GM12891 (cell line): Measurements from ENCODE around the gene PPARA.
"Not testable (repeated sequence)": the region's sequence is repeated elsewhere in the genome, so short reads cannot be mapped to it uniquely, and the experiment has no call there.

Source experiments
- DNase-seq: peaks from one replicate; pipeline ENCODE4 v3.0.0; 2011; ENCODE audit warnings: low spot score; ENCODE audit not compliant: insufficient read length
- FAIRE-seq: peaks from 2 replicates; lab custom pipeline; 2011; peaks lifted over from hg19 to GRCh38; lab: Jason Lieb, UNC
- PAX5 ChIP-seq: IDR thresholded peaks from 2 replicates; pipeline ENCODE4 v1.6.1; 2011; ENCODE audit warnings: low read length, moderate library complexity, mild to moderate bottlenecking; ENCODE audit not compliant: insufficient read depth, severe bottlenecking
- POLR2A ChIP-seq: IDR thresholded peaks from 2 replicates; pipeline ENCODE4 v1.6.1; 2011; ENCODE audit warnings: low read depth, low read length, control low read depth
- POLR2AphosphoS5 ChIP-seq: IDR thresholded peaks from 2 replicates; pipeline ENCODE4 v1.6.1; 2011; ENCODE audit warnings: low read depth, low read length, control low read depth
- POU2F2 ChIP-seq: IDR thresholded peaks from 2 replicates; pipeline ENCODE4 v1.6.1; 2011; ENCODE audit warnings: low read depth, mild to moderate bottlenecking, control low read depth, low read length, moderate library complexity
- SPI1 ChIP-seq: IDR thresholded peaks from 2 replicates; pipeline ENCODE4 v1.6.1; 2011; ENCODE audit warnings: low read depth, low read length, control low read depth
- TAF1 ChIP-seq: IDR thresholded peaks from 2 replicates; pipeline ENCODE4 v1.6.1; 2011; ENCODE audit warnings: low read depth, low read length, control low read depth

The PPARA gene

GRCh38 chr22:46126853-46127385, 23.4 kb upstream of the PPARA start:
- DNase-seq (no peak), FAIRE-seq (no peak)
- no peak for TF ChIP-seq POLR2AphosphoS5
- no peak for TF ChIP-seq TAF1
- TF ChIP-seq POLR2A = no peak
- no peak for TF ChIP-seq SPI1
- no peak for TF ChIP-seq POU2F2
- TF ChIP-seq PAX5 = no peak

GRCh38 chr22:46127556-46127955, 22.8 kb upstream of the PPARA start:
- TF ChIP-seq POLR2A = no peak
- no peak for TF ChIP-seq PAX5
- no peak for TF ChIP-seq TAF1
- TF ChIP-seq SPI1 = no peak
- TF ChIP-seq POLR2AphosphoS5 = no peak
- TF ChIP-seq POU2F2 = no peak
- no peak for FAIRE-seq

GRCh38 chr22:46128606-46129005, 21.7 kb upstream of the PPARA start:
- no peak for FAIRE-seq
- no peak for DNase-seq
- TF ChIP-seq POLR2AphosphoS5 (no peak), POU2F2 (no peak), TAF1 (no peak), SPI1 (no peak), POLR2A (no peak), PAX5 (no peak)

More at GRCh38 chr22:46127556-46127955, 22.8 kb upstream of the PPARA start:
- DNase-seq = no peak

GRCh38 chr22:46129390-46130041, 20.8 kb upstream of the PPARA start:
- FAIRE-seq = peak; percentile 90
- peak; percentile 70 for DNase-seq

GRCh38 chr22:46131151-46131587, 19.2 kb upstream of the PPARA start:
- DNase-seq = no peak
- TF ChIP-seq POLR2A (no peak), POLR2AphosphoS5 (no peak), TAF1 (no peak), SPI1 (no peak)
- FAIRE-seq = no peak

More at GRCh38 chr22:46129390-46130041, 20.8 kb upstream of the PPARA start:
- TF ChIP-seq POLR2A (no peak), SPI1 (peak; percentile 89)

GRCh38 chr22:46132193-46132829, 18.0 kb upstream of the PPARA start:
- not testable (repeated sequence) for DNase-seq, FAIRE-seq

GRCh38 chr22:46132830-46133587, 17.3 kb upstream of the PPARA start:
- no peak for TF ChIP-seq PAX5
- TF ChIP-seq POU2F2 = no peak
- no peak for TF ChIP-seq POLR2A
- TF ChIP-seq POLR2AphosphoS5 = no peak
- TF ChIP-seq TAF1 = no peak
- TF ChIP-seq SPI1 = no peak
- no peak for DNase-seq
- FAIRE-seq = no peak

- TF ChIP-seq POLR2AphosphoS5 = no peak
- no peak for TF ChIP-seq PAX5
- no peak for TF ChIP-seq POU2F2
- no peak for TF ChIP-seq SPI1
- no peak for TF ChIP-seq POLR2A
- TF ChIP-seq TAF1 = no peak
- DNase-seq (no peak), FAIRE-seq (no peak)
Observed at GRCh38 chr22:46133588-46133855, 16.8 kb upstream of the PPARA start.

GRCh38 chr22:46134111-46134705, 16.1 kb upstream of the PPARA start:
- DNase-seq (no peak), FAIRE-seq (no peak)
- TF ChIP-seq POLR2A (no peak), PAX5 (no peak), SPI1 (no peak), POLR2AphosphoS5 (no peak), POU2F2 (no peak), TAF1 (no peak)
